ENCODE measurements around the gene NDUFA8.

NDUFA8 gene

DNA sequence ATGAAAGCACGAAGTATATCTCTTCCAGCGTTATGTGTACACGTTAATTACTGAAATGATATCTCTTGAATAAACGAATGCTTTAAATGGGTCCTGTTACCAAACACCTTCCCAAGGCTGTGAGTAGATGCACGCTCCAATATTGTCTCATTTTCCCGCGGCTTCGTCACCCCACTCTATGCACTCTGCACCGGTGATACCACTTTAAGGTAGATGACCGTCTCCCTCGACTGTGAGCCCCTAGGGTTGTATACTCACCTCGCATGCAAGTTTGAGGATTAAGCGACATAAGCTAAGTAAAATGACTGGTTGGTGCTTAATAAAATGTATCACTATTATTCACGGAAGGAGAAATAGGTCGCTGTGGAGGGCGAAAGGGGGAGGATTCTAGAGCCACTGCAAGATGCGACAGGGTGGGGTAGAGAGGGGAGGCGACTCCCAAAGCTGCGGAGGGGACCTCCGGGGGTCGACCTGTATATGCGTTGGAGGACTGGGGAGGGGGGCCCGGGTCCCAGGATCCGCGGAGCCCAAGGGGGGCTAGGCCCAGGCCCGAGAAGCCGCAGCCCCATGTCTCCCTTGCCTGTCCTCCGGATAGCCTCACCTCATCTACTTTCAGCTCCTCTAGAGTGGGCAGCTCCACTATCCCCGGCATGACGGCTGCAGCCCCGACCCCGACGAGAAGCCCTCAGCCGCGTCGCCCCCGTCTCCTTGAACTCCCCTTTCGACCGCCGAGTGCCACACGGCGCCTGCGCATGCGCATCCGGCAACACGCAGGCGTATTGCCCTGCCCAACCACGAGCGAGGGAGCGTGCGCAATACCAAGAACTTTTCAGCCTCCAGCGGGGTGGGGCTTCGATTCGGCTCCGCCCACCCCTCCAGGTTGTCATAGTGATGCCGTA is at the start of gene NDUFA8, which contains the start of gene MORN5:
Gene NDUFA8, minus strand, starts transcription at position 754 of the 899 bp plus-strand sequence. Its CDS starts 102 bp downstream, at position 652.
Gene MORN5, plus strand, starts transcription at position 883 of the 899 bp plus-strand sequence. CDS start 65 bp downstream, outside the sequence.
- peak; percentile 63 for DNase-seq (ENCODE audit: low read depth, low spot score)
- H3K27ac ChIP-seq, result peak within 1 kb of the TSS; percentile 17

GRCh38 chr9:122207096-122207495 is 47.5 kb upstream of the NDUFA8 start:
- no peak for DNase-seq (ENCODE audit: low read depth, low spot score)
- no peak overlapping the region for H3K27ac ChIP-seq

DNA sequence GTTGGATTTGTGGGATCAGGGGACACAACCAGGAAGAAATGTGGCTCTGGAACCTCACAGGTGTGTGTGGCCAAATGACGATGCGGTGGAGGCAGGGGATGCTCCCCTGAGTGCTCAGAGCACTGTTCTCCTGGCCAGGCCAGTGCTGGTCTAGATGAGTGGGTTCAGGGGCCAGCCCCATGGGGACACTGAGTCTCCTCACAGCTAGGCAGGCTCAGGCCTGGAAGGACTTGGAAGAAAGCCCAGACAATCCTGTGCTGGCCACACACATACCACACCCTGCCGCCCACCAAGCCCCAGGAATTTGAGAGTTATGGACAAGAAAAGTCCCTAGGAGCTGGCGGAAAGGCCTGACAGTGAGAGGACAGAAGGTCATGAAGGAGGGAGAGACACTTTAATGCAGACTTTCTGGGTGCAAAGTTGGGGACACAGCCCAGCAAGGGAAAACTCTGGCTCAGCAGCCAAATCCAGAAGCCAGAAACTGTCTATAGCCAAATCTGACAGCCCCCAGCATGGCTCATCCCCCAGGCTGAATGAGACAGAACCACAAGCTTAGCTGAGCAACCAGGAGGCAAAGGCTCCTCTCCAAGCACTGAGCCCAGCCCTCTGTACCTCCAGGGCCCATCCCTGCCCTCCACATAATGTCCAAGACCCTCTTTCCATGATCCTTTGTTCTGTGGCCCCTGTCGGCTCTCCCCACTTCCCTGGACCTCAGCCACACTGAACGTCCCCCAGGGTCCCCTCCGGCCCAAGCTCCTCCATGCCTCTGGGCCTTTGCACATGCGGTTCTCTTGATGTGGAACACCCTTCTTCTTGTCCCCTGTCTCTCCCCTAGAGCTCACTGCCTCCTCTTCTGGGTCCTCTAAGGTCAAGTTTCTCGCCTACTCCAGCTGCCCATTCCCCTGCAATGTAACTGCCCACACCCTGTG is 46.8 kb upstream of the NDUFA8 start:
- no peak overlapping the region for H3K27ac ChIP-seq
- no peak for DNase-seq (ENCODE audit: low read depth, low spot score)

DNA sequence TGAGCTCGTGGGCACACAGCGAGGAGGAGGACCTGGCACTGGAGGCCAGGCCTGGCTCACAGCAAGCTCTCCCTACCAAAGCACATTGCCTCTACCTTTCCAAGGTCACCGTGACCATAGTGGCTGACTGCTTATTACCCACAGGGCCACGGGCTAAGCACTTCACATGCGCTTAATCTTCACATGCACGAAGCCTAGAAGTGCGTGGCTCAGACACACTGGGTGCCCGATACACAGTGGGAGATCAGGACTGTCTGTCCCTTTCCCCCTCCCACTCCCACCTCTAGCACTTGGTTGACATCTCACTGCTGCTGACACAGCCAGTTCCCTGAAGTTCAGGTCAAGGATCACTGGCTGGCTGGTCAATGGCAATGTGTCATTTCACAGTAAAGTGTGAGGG is 45.6 kb upstream of the NDUFA8 start:
- no peak for DNase-seq (ENCODE audit: low read depth, low spot score)
- H3K27ac ChIP-seq, result no peak overlapping the region

DNA sequence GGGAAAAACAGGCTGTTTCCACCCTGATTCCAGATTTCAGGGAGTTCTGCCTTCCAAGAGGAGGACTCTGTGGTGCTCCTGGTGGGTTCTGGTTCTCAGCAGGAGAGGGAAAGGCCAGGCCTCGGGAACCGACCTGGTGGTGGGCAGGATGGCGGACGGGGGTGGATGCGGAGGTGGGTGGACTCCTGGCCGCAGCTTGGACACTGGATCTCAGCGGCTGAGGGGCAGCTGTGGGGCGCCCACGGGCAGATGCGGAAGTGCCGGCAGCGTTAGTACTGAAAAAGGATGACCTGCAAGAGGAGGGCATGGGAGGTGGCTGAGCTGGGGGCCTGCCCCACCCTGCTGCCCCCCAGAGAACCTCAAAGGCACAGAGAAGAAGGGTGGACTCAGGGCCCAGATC is 44.9 kb upstream of the NDUFA8 start:
- H3K27ac ChIP-seq, result no peak overlapping the region

GRCh38 chr9:122204055-122204454 is 44.5 kb upstream of the NDUFA8 start:
- H3K27ac ChIP-seq, result no peak overlapping the region
- no peak for DNase-seq (ENCODE audit: low read depth, low spot score)

More for the DNA sequence above, 44.9 kb upstream of the NDUFA8 start:
- no peak for DNase-seq (ENCODE audit: low read depth, low spot score)

DNA sequence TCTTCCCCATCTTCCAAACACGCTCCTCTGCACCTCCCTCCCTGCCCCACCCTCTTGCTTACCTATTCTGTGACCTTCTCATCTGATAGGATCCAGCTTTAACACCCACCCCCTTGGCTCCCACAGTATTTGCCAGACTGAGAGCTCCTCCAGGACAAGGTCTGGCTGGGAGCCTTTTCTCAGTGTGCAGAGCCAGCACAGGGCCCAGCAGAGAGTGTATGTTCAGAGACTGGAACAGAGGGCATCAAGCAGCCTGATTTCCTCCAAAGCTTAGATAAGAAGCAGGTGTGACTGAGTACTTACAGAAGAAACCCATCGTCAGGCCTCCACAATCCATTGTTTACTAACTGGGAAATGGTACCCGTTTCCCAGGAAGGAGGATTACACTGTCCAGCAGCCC is 42.5 kb upstream of the NDUFA8 start:
- DNase-seq (ENCODE audit: low read depth, low spot score), result no peak
- no peak overlapping the region for H3K27ac ChIP-seq

DNA sequence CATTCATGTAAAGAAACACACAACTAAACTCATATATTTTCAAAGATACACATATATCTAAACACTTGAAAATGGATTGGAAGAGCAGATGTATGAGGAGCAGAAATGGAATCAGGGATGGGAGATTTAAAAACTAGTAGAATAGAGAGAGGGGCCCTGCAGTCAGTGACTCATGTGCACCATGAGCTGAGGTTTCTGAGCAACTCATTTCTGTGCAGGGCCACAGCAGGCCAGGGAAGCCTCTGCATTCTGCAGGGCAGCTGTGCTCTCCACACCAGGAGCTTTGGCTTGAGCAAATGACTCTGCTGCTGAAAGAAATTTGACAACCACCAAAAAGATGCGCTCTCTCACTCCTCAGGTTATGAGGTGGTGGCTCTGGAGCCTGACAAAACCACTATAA is 42.1 kb upstream of the NDUFA8 start:
- H3K27ac ChIP-seq, result no peak overlapping the region
- DNase-seq (ENCODE audit: low read depth, low spot score), result no peak

- DNase-seq (ENCODE audit: low read depth, low spot score), result no peak
- no peak overlapping the region for H3K27ac ChIP-seq
These were observed 41.5 kb upstream of the NDUFA8 start for GRCh38 chr9:122200960-122201595.

DNA sequence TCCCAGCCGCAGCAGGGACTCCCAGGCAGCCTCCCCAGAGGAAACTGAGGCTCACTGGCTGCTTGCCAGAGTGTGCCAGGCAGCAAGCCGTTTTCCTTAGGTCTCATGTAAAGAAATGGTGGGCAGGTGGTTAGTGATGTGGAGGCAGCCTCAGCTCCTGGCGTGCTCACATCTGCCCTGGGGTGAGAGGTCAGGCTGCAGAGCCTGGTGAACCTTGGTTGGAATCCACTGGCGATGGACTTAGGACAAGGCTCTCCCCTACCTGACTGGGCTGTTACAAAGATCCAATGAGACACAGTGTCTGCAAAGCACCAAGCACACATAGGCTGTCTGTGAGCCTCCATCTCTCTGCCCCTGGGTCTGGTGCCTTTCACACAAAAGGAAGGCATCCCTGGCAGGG is 38.3 kb upstream of the NDUFA8 start:
- no peak overlapping the region for H3K27ac ChIP-seq
- no peak for DNase-seq (ENCODE audit: low read depth, low spot score)

DNA sequence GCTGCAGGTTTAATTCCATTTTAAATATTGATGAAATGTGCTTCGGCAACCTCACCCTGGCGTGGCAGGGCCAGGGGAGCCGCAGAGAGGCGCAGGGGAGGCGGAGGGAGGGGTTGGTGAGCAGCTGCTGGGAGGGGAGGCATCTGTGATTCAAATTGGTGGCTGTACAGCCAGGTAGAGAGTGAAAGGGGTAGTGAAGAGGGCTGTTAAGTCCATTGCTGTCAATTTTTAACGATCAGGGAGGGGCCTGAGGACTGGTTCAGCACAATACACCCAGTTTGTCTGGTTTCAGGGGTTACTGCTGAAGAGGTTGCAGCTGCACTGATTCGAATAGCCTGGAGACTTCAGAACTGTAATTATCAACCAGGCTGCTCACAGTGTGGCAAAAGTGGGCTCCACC is 37.8 kb upstream of the NDUFA8 start:
- no peak for DNase-seq (ENCODE audit: low read depth, low spot score)
- H3K27ac ChIP-seq, result no peak overlapping the region

DNA sequence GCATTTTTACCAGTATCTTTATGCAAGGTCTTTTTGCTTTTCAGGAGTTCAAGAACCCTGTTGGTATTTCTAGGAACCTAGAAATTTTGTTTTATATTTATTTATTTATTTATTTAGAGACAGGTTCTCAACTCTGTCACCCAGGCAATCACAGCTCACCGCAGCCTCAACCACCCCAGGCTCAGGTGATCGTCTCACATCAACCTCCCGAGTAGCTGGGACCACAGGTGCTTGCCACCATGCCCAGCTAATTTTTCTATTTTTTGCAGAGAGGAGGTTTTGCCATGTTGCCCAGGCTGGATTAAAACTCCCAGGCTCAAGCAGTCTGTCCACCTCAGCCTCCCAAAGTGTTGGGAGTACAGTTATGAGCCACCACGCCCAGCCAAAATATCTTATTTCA is 36.3 kb upstream of the NDUFA8 start:
- no peak overlapping the region for H3K27ac ChIP-seq
- no peak for DNase-seq (ENCODE audit: low read depth, low spot score)

DNA sequence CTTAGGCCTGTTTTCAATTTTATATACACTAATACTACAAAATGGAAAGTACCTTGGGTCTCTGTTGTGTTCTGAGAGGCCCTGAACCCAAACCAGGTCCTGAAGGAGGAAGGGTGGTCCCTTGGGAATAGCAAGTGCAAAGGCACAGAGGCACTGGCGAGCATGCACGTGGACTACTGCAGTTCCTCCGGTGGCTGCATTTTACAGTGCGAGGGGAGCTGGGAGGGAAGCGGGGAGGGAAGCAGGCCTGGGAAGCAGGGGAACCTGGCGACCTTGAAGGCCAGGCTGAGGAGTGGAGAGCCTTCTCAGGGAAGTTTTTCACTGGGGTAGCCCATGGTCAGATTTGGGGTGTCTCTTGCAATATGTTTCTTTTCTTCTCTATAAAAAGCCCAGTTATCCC is 34.1 kb upstream of the NDUFA8 start:
- H3K27ac ChIP-seq, result no peak overlapping the region
- DNase-seq (ENCODE audit: low read depth, low spot score), result no peak

DNA sequence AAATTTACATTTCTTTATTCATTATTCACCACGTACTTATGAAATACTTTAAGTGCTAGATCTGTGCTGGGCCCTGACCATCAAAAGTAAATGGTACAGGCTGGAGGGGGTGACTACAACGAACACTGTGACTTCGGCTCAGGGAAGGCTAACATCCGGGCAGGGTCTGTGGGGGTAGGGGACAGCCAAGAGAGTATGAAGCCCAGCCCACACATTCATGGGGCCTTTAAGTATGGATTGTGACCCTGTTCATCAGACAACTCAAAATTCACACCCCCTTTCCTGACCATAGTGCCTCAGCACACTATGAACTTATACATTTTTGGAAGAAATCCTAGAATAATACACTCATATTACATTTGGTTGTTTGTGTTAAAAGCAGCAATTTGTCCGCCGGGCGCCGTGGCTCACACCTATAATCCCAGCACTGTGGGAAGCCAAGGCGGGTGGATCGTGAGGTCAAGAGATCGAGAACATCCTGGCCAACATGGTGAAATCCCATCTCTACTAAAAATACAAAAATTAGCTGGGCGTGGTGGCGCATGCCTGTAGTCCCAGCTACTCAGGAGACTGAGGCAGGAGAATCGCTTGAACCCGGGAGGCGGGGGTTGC is 33.4 kb upstream of the NDUFA8 start:
- DNase-seq (ENCODE audit: low read depth, low spot score), result no peak
- no peak overlapping the region for H3K27ac ChIP-seq

GRCh38 chr9:122192261-122192875 is 32.8 kb upstream of the NDUFA8 start:
- no peak for DNase-seq (ENCODE audit: low read depth, low spot score)

GRCh38 chr9:122191584-122191983 is 32.0 kb upstream of the NDUFA8 start:
- DNase-seq (ENCODE audit: low read depth, low spot score), result no peak
- H3K27ac ChIP-seq, result peak overlapping the region; percentile 49

More at GRCh38 chr9:122192261-122192875, 32.8 kb upstream of the NDUFA8 start:
- peak overlapping the region; percentile 49 for H3K27ac ChIP-seq

DNA sequence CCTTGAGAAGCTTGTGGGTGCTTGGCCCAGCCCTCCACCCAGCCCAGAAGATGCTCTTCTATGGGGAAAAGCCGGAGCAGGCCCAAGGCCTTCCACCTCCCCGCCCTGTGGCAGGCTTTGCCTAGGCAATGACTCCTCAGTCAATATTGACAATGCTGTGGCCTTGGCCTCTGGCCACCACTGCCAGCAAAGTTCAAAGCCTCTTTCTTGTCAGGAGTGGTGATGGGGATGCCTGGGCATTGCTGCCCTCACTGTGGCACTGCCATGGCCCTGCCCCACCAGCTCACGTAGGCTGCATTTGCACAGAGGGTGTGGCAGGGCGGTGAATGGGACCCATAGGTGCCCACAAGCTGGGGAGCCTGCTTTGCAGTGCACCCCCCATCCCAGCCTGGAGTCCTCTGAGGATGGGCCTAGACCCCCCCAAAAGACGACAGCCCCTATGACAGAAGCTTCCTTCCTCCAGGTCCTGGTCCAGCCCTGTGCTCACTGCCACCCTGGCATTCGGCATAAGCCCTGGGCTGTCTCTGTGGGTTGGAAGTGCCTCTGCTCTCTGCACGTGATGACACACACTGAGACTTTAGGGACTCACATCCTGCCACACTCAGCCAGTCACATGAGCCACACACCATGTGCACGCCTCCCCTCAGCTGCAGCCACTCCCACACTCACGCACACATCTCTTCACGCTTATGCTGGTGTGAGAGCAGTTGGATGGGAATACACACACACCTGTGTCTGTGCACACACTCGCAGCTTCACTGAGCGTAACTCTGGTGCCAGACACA is 31.2 kb upstream of the NDUFA8 start:
- DNase-seq (ENCODE audit: low read depth, low spot score), result no peak
- H3K27ac ChIP-seq, result peak overlapping the region; percentile 49

GRCh38 chr9:122188369-122188768 is 28.8 kb upstream of the NDUFA8 start:
- DNase-seq (ENCODE audit: low read depth, low spot score), result no peak
- H3K27ac ChIP-seq, result no peak overlapping the region
